Measurements from ENCODE around the gene LRBA. TPM values are rescaled to one million over a fixed set of nuclear protein-coding genes. Genes with fewer than 3 reads are reported as not detected.

LRBA gene
- total RNA-seq, 1 donor: 38.4 TPM

DNA sequence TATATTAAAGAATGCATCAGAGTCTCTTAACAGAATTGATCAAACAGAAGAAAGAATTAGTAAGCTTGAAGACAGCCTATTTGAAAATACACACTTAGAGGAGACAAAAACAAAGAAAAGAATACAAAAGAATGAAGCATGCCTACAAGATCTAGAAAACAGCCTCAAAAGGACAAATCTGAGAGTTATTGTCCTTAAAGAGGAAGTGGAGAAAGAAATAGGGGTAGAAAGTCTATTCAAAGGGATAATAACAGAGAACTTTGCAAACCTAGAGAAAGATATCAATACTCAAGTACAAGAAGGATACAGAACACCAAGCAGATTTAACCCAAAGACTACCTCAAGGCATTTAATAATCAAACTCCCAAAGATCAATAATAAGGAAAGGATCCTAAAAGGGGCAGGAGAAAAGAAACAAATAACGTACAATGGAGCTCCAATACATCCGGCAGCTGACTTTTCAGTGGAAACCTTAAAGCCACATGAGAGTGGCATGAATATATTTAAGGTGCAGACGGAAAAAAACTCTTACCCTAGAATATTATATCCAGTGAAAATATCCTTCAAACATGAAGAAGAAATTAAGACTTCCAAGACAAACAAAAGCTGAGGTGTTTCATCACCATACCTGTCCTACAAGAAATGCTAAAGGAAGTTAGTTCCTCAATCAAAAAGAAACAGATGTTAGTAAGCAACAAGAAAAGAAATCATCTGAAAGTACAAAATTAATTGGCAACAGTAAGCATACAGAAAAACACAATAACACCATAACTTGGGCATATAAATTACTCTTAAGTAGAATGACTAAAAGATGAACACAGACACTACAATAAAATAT, 36.1 kb downstream of the LRBA start:
- no peak for DNase-seq (ENCODE audit: low read depth)
- H3K4me3 ChIP-seq (ENCODE audit: low read depth, low read length): no peak overlapping the region
- TF ChIP-seq, protein P1, sequence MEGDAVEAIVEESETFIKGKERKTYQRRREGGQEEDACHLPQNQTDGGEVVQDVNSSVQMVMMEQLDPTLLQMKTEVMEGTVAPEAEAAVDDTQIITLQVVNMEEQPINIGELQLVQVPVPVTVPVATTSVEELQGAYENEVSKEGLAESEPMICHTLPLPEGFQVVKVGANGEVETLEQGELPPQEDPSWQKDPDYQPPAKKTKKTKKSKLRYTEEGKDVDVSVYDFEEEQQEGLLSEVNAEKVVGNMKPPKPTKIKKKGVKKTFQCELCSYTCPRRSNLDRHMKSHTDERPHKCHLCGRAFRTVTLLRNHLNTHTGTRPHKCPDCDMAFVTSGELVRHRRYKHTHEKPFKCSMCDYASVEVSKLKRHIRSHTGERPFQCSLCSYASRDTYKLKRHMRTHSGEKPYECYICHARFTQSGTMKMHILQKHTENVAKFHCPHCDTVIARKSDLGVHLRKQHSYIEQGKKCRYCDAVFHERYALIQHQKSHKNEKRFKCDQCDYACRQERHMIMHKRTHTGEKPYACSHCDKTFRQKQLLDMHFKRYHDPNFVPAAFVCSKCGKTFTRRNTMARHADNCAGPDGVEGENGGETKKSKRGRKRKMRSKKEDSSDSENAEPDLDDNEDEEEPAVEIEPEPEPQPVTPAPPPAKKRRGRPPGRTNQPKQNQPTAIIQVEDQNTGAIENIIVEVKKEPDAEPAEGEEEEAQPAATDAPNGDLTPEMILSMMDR (IDR thresholded peaks at IDR 0.05; ENCODE audit: insufficient read depth, low read depth, low read length): no peak

DNA sequence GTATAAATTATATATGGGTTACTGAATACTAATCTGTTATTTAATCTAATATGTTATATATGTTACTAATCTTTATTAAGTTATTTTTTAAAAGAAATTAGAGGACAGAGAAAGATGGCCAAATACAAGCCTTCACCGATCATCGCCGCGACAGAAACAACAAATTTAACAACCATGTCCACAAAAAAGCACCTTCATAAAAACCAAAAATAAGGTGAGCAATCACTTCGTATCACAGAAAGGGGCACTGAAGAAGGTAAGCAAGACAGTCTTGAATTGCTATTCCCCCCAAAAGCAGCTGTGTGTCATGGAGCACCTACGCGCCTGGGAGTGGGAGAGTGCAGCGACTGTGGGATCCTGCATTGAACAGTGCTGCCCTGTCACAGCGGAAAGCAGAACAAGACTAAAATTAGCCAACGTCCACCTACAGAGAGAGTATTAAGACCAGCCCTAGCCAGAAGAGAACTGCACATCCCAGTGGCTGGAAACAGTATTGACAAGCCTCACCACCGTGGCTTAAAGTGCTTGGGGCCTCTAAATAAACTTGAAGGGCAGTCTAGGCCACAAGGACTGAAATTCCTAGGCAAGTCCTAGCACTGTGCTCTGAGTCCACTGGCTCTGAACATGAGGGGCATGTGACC, 38.5 kb downstream of the LRBA start:
- H3K4me3 ChIP-seq (ENCODE audit: low read depth, low read length): no peak overlapping the region
- no peak for DNase-seq (ENCODE audit: low read depth)
- TF ChIP-seq, protein P1 (IDR thresholded peaks at IDR 0.05; ENCODE audit: insufficient read depth, low read depth, low read length): no peak

DNA sequence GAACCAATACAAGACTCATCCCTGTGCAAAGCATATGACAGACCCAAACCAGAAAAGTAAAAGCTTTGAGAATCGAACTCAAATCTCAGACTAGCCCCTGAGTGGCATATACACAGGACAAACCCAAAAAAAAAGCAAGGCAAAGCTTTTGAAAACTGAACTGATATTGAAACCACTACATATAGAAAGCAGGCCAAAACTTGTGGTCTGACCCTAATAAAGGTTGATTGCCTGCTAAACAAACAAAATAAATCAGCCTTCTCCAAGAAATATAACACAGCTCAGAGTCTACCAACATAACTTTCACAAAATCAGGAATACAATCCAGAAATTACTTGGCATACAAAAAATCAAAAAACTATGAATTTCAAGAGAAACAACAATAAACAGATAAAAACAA, 40.3 kb downstream of the LRBA start:
- TF ChIP-seq, protein P1 (IDR thresholded peaks at IDR 0.05; ENCODE audit: insufficient read depth, low read depth, low read length): no peak
- no peak overlapping the region for H3K4me3 ChIP-seq (ENCODE audit: low read depth, low read length)
- no peak for DNase-seq (ENCODE audit: low read depth)

DNA sequence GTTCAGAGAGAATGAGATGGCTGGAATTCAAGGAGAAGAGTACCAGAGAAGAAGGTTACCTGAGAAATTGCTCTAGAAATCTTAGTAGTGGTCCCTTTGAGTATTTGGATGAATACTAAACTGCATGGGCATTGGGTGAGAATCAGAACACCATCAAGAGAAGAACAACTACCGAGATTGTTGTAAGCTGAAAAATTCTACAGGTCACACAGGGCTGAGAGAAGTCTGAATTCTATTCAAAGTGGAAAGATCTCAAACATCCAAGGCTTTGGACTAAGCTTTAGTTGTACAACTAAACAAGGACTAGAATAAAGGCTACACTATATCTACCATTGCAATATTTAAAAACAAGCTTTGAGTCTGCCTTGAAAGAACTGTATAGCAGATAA, 40.8 kb downstream of the LRBA start:
- no peak overlapping the region for H3K4me3 ChIP-seq (ENCODE audit: low read depth, low read length)
- no peak for DNase-seq (ENCODE audit: low read depth)
- TF ChIP-seq, protein P1 (IDR thresholded peaks at IDR 0.05; ENCODE audit: insufficient read depth, low read depth, low read length): no peak

DNA sequence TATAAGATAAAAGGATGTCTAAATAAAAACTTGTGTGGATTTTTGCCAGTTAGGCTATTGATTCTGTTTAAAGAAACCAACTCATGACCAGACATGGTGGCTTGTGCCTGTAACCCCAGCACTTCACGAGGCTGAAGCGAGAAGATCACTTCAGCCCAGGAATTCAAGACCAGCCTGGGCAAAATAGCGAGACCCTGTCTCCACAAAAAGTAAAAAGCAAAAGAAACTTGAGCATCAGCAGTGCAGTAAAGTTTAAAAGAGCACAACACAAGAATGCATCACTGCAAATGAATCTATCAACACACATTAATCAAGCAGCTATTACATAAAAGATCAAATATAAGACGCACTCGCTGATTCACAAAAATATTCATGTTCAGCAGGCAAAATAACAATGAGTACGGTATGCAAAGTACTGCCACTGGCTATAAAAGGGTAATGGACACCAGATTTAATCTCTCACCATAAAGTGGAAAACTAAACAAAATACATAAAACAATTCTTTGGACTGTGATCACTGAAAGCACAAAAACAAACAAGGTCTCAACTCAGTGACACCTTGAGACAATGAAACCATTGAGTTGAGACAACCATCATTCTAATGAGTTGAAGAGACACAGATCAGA, 41.3 kb downstream of the LRBA start:
- no peak overlapping the region for H3K4me3 ChIP-seq (ENCODE audit: low read depth, low read length)
- DNase-seq (ENCODE audit: low read depth): peak; percentile 62
- TF ChIP-seq, protein P1 (IDR thresholded peaks at IDR 0.05; ENCODE audit: insufficient read depth, low read depth, low read length): no peak

DNA sequence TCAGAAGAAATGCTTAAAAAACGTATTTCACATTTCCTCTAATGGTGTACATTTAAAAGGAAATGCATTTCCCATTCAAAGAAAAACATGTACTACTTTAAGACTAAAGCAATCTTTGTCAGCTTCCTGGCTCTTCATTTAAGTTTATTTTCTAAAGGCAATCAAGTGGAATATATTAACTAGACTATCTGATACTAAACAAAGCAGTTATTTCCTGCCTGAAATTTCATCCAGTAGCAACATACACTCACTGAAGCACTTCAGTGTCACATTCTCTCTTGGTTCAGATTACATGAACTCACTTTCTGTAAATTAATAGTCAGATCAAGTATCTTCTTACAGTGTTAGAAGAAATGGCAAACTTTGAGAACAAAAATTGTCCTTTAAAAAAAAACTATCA, 42.5 kb downstream of the LRBA start:
- no peak for DNase-seq (ENCODE audit: low read depth)
- H3K4me3 ChIP-seq (ENCODE audit: low read depth, low read length): no peak overlapping the region
- TF ChIP-seq, protein P1 (IDR thresholded peaks at IDR 0.05; ENCODE audit: insufficient read depth, low read depth, low read length): no peak

All from fibroblast of villous mesenchyme (primary cell).